ENCODE results near the gene RAB12. TPM values are rescaled to one million over a fixed set of nuclear protein-coding genes. Genes with fewer than 3 reads are reported as not detected.
A peak's percentile ranks its signal among the peaks of the same experiment; 100 is the strongest.

Gene RAB12
- polyA plus RNA-seq, 4 donors: 8.9 to 20.5 (median 15.0) TPM

DNA sequence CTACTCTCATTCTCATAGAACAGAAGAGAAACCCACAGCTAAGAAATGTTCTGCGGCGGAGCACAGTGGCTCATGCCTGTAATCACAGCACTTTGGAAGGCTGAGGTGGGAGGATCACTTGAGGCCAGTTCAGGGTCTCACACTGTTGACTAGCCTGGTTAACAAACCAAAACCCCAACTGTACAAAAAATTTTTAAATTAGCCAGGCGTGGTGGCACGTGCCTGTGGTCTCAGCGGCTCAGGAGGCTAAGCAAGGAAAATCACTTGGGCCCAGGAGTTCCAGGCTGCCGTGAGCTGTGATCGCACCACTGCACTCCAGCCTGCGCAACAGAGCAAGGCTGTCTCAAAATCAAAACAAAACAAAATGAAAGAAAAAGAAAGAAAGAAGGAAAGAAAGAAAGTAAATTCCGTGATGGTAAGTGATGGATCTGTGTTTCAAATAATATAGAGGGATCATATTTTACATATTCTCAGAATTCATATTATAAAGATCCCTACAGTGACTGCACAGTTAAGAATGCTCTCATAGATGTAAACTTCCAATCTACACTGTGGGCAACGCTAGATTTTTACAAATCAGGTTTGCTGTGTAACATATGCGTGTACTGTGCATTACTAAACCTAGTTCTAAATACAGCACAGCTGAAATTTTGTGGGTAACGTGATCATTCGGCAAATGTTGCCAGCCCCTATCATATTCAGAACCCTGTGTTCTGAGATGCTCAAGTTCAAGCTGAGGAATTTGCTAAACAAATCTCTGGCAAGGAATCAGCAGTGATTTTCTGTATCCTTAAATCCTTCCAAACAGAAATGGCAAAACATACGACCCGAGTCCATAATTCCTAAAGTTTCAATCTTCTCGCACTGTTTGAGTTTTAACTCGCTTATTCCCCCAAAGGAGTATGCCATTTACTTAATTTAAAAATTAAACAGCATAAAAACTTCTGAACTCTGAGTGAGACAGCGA is 1.2 kb upstream of the RAB12 start:
- peak overlapping the region in 2 of 3 donors; percentile 52 to 98 for H3K4me3 ChIP-seq (ENCODE audit: low read depth in 1 of 3, low read length in 3 of 3)
- H3K27ac ChIP-seq (ENCODE audit: low read depth in 1 of 3, low read length in 2 of 3): peak overlapping the region in 1 of 3 donors; percentile 67
- peaks cover 0 to 22% (median 0%) of the 10 kb centered on the region in 3 donors for H3K27me3 ChIP-seq (ENCODE audit: control insufficient read depth in 3 of 3, insufficient read depth in 3 of 3, low read length in 3 of 3)
- 67 to 79% (median 78%) methylated on average over 18 of the region's 18 CpGs for WGBS, 3 donors
- DNase-seq (peak in 1 of 2 donors; percentile 13), FAIRE-seq (no peak)
- no peaks in the 10 kb centered on the region for H3K9me3 ChIP-seq (ENCODE audit: control insufficient read depth in 2 of 2, insufficient read depth in 1 of 2, low read depth in 1 of 2, low read length in 1 of 2)
- H3K4me1 ChIP-seq (ENCODE audit: control insufficient read depth in 3 of 3, insufficient read depth in 2 of 3, low read depth in 1 of 3, low read length in 2 of 3): peaks cover 4 to 12% (median 9%) of the 10 kb centered on the region in 3 donors
- peaks cover 0 to 11% (median 0%) of the 10 kb centered on the region in 3 donors for H3K36me3 ChIP-seq (ENCODE audit: control insufficient read depth in 3 of 3, insufficient read depth in 2 of 3, low read depth in 1 of 3, low read length in 3 of 3)

- peaks cover 0 to 13% (median 0%) of the 10 kb centered on the region in 3 donors for H3K36me3 ChIP-seq (ENCODE audit: control insufficient read depth in 3 of 3, insufficient read depth in 2 of 3, low read depth in 1 of 3, low read length in 3 of 3)
- FAIRE-seq: no peak
- peak; percentile 19 to 56 for DNase-seq
- H3K9me3 ChIP-seq (ENCODE audit: control insufficient read depth in 2 of 2, insufficient read depth in 1 of 2, low read depth in 1 of 2, low read length in 1 of 2): no peaks in the 10 kb centered on the region
- peak overlapping the region in 1 of 3 donors; percentile 80 for H3K27ac ChIP-seq (ENCODE audit: low read depth in 1 of 3, low read length in 2 of 3)
- 0% methylated on average over 56 to 78 of the region's 78 CpGs for WGBS, 3 donors
- peaks cover 4 to 12% (median 9%) of the 10 kb centered on the region in 3 donors for H3K4me1 ChIP-seq (ENCODE audit: control insufficient read depth in 3 of 3, insufficient read depth in 2 of 3, low read depth in 1 of 3, low read length in 2 of 3)
- peak overlapping the region; percentile 88 to 99 (median 98) for H3K4me3 ChIP-seq (ENCODE audit: low read depth in 1 of 3, low read length in 3 of 3)
- peaks cover 0 to 22% (median 0%) of the 10 kb centered on the region in 3 donors for H3K27me3 ChIP-seq (ENCODE audit: control insufficient read depth in 3 of 3, insufficient read depth in 3 of 3, low read length in 3 of 3)
Measured at GRCh38 chr18:8609659-8610458, 622 bp downstream of the RAB12 start.

DNA sequence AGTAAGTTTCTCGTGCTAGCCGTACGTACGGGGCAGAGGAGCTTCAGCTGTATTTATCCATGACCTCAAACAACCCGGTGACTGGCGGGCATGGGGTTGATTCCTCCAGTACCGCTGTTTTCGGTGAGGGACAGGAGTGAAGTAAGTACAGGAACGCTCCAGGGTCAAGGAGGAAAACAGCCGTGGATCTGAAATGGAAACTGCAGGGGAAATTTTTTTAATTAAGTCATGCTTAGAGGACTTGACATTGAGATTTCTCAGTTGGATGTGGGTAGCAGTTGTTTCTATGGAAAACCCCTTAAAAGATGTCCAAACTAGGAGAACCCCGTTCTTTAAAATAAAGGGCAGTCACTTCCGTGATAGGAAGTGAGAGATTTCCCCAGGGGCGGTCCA is 1.2 kb downstream of the RAB12 start:
- peak in 1 of 2 donors; percentile 24 for DNase-seq
- Histone ChIP-seq H3K36me3 (ENCODE audit: control insufficient read depth in 3 of 3, insufficient read depth in 2 of 3, low read depth in 1 of 3, low read length in 3 of 3) (peaks cover 0 to 14% (median 0%) of the 10 kb centered on the region in 3 donors), H3K9me3 (ENCODE audit: control insufficient read depth in 2 of 2, insufficient read depth in 1 of 2, low read depth in 1 of 2, low read length in 1 of 2) (no peaks in the 10 kb centered on the region), H3K27me3 (ENCODE audit: control insufficient read depth in 3 of 3, insufficient read depth in 3 of 3, low read length in 3 of 3) (peaks cover 0 to 22% (median 0%) of the 10 kb centered on the region in 3 donors), H3K4me3 (ENCODE audit: low read depth in 1 of 3, low read length in 3 of 3) (peak overlapping the region; percentile 88 to 99 (median 98)), H3K4me1 (ENCODE audit: control insufficient read depth in 3 of 3, insufficient read depth in 2 of 3, low read depth in 1 of 3, low read length in 2 of 3) (peaks cover 4 to 12% (median 9%) of the 10 kb centered on the region in 3 donors), H3K27ac (ENCODE audit: low read depth in 1 of 3, low read length in 2 of 3) (peak overlapping the region in 1 of 3 donors; percentile 80)
- FAIRE-seq: no peak
- WGBS, 3 donors: 2 to 4% (median 2%) methylated on average over 13 of the region's 13 CpGs

DNA sequence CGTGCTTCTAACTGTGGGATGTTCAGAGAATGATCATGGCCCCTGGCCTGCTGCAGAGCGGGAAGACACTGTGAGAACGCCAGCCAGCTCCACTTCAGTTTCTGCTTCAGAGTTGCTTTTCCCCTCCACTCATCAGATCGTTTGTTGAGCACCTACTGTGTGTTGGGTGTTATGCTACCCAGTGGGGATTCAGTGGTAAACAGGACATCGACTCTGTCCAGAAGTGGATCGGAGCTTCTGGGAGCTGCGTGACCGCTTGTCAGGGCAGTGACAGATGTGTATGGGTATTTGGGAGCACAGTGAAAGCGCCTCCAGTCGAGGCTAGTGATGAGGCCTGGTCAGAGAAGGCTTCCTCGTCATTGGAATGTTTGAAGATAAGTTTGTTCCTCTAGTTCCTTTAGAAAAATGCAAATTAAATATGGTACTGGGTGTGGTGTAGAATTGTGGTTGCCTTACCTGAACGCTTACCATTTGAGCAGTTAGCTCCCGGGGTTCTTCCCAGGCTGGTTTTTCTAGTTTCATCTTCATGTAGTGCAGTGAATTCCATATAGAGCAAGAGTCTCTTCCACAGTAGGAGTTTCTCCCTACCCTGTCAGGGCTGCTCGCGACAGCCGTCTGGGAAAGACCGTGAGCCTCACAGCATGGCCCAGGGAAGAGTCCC is 2.8 kb downstream of the RAB12 start:
- FAIRE-seq (no peak), DNase-seq (no peak)
- Histone ChIP-seq H3K9me3 (ENCODE audit: control insufficient read depth in 2 of 2, insufficient read depth in 1 of 2, low read depth in 1 of 2, low read length in 1 of 2) (no peaks in the 10 kb centered on the region), H3K27me3 (ENCODE audit: control insufficient read depth in 3 of 3, insufficient read depth in 3 of 3, low read length in 3 of 3) (peaks cover 0 to 18% (median 0%) of the 10 kb centered on the region in 3 donors), H3K36me3 (ENCODE audit: control insufficient read depth in 3 of 3, insufficient read depth in 2 of 3, low read depth in 1 of 3, low read length in 3 of 3) (peaks cover 0 to 16% (median 0%) of the 10 kb centered on the region in 3 donors), H3K4me1 (ENCODE audit: control insufficient read depth in 3 of 3, insufficient read depth in 2 of 3, low read depth in 1 of 3, low read length in 2 of 3) (peaks cover 4 to 12% (median 9%) of the 10 kb centered on the region in 3 donors), H3K4me3 (ENCODE audit: low read depth in 1 of 3, low read length in 3 of 3) (no peak overlapping the region), H3K27ac (ENCODE audit: low read depth in 1 of 3, low read length in 2 of 3) (no peak overlapping the region)
- 91% methylated on average over 17 of the region's 17 CpGs for WGBS, 3 donors

DNA sequence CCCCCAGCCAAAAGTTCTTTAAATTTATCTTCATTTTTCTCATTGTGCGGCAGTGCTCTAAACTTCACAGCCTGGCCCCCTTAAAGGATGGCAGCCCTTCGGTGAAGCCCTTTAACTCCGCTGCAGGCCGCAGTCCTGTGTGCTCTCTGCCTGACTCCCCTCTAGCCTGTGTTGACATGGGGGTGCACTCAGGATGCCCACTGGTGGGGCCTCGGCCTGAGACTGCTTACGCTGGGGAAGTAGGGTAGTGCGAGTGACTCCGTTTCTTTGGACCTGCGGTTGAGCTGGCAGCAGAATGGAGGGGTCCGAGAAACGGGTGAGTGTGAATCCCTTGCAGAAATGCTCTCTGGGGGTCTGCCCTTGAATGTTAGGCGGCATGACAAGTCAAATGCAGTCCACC is 5.6 kb downstream of the RAB12 start:
- H3K4me3 ChIP-seq (ENCODE audit: low read depth in 1 of 3, low read length in 3 of 3): no peak overlapping the region
- H3K36me3 ChIP-seq (ENCODE audit: control insufficient read depth in 3 of 3, insufficient read depth in 2 of 3, low read depth in 1 of 3, low read length in 3 of 3): peaks cover 0 to 19% (median 0%) of the 10 kb centered on the region in 3 donors
- H3K27ac ChIP-seq (ENCODE audit: low read depth in 1 of 3, low read length in 2 of 3): no peak overlapping the region
- DNase-seq (no peak), FAIRE-seq (no peak)
- no peaks in the 10 kb centered on the region for H3K9me3 ChIP-seq (ENCODE audit: control insufficient read depth in 2 of 2, insufficient read depth in 1 of 2, low read depth in 1 of 2, low read length in 1 of 2)
- WGBS, 3 donors: 92 to 96% (median 95%) methylated on average over 12 of the region's 12 CpGs
- H3K4me1 ChIP-seq (ENCODE audit: control insufficient read depth in 3 of 3, insufficient read depth in 2 of 3, low read depth in 1 of 3, low read length in 2 of 3): peaks cover 4 to 12% (median 12%) of the 10 kb centered on the region in 3 donors
- H3K27me3 ChIP-seq (ENCODE audit: control insufficient read depth in 3 of 3, insufficient read depth in 3 of 3, low read length in 3 of 3): no peaks in the 10 kb centered on the region

DNA sequence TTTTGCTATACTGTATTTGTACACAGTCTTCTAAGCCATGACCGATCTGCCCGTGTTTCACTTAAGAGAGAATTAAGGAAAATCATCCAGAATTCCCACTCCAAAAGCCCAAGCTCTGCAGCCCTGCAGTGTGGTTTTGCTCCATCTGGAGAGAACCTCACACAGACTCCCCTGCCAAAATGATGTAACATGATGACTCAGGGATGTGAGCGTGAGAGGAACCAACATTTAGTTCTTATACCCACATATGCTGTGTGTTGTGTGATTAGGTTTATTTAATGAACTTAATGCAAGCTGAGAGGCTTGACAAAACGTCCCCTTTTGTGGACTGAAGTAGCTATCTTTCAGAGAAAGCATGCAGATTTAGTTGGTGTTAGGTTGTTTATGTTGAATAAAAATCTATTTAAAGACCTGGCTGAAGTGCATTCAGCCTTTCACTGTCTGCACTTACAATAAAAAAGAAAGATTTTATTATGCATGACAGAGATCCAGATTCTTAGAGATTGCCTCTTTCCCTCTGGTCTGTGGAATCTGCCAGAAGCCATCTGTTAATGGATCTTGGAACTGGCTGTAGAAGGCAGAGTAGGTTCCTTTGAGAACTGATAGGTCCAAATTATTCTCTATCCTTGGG is 6.3 kb downstream of the RAB12 start:
- FAIRE-seq (no peak), DNase-seq (peak in 1 of 2 donors; percentile 31)
- 47 to 79% (median 73%) methylated on average over 4 of the region's 4 CpGs for WGBS, 3 donors
- H3K27ac ChIP-seq (ENCODE audit: low read depth in 1 of 3, low read length in 2 of 3): no peak overlapping the region
- H3K4me3 ChIP-seq (ENCODE audit: low read depth in 1 of 3, low read length in 3 of 3): no peak overlapping the region
- H3K36me3 ChIP-seq (ENCODE audit: control insufficient read depth in 3 of 3, insufficient read depth in 2 of 3, low read depth in 1 of 3, low read length in 3 of 3): peaks cover 0 to 22% (median 0%) of the 10 kb centered on the region in 3 donors
- H3K27me3 ChIP-seq (ENCODE audit: control insufficient read depth in 3 of 3, insufficient read depth in 3 of 3, low read length in 3 of 3): no peaks in the 10 kb centered on the region
- no peaks in the 10 kb centered on the region for H3K9me3 ChIP-seq (ENCODE audit: control insufficient read depth in 2 of 2, insufficient read depth in 1 of 2, low read depth in 1 of 2, low read length in 1 of 2)
- H3K4me1 ChIP-seq (ENCODE audit: control insufficient read depth in 3 of 3, insufficient read depth in 2 of 3, low read depth in 1 of 3, low read length in 2 of 3): peaks cover 4 to 12% (median 10%) of the 10 kb centered on the region in 3 donors

DNA sequence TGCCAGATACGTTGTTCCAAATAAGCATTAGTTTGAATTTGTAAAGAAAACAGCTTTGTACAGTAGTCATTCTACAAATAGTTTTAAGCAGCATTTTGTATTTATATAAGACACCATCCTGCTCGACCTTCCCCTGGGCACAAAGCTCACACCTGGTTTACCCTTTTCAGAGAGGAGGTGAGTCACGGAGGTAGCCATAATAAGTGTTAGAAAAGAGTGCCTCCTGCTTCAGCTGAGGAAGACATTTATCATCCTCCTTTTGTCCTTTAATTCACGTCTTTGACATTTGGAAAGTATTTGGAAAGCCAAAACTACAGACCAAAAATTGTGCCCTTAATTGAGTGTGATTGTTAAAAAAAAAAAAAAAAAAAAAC is 6.8 kb downstream of the RAB12 start:
- H3K9me3 ChIP-seq (ENCODE audit: control insufficient read depth in 2 of 2, insufficient read depth in 1 of 2, low read depth in 1 of 2, low read length in 1 of 2): no peaks in the 10 kb centered on the region
- no peaks in the 10 kb centered on the region for H3K27me3 ChIP-seq (ENCODE audit: control insufficient read depth in 3 of 3, insufficient read depth in 3 of 3, low read length in 3 of 3)
- no peak for DNase-seq
- H3K4me3 ChIP-seq (ENCODE audit: low read depth in 1 of 3, low read length in 3 of 3): no peak overlapping the region
- WGBS, 3 donors: 62 to 78% (median 71%) methylated on average over 4 of the region's 4 CpGs
- peaks cover 0 to 24% (median 0%) of the 10 kb centered on the region in 3 donors for H3K36me3 ChIP-seq (ENCODE audit: control insufficient read depth in 3 of 3, insufficient read depth in 2 of 3, low read depth in 1 of 3, low read length in 3 of 3)
- H3K27ac ChIP-seq (ENCODE audit: low read depth in 1 of 3, low read length in 2 of 3): no peak overlapping the region
- peaks cover 4 to 15% (median 8%) of the 10 kb centered on the region in 3 donors for H3K4me1 ChIP-seq (ENCODE audit: control insufficient read depth in 3 of 3, insufficient read depth in 2 of 3, low read depth in 1 of 3, low read length in 2 of 3)
- FAIRE-seq: no peak
